ENCODE results near the gene TTC19. TPM values are rescaled to one million over a fixed set of nuclear protein-coding genes. Genes with fewer than 3 reads are reported as not detected.

The TTC19 gene
- total and polyA plus RNA-seq, 2 donors (not counting 3 experiments of a cell fraction or from before 2014, with no cell fraction given): 7.8 to 32.8 TPM

DNA sequence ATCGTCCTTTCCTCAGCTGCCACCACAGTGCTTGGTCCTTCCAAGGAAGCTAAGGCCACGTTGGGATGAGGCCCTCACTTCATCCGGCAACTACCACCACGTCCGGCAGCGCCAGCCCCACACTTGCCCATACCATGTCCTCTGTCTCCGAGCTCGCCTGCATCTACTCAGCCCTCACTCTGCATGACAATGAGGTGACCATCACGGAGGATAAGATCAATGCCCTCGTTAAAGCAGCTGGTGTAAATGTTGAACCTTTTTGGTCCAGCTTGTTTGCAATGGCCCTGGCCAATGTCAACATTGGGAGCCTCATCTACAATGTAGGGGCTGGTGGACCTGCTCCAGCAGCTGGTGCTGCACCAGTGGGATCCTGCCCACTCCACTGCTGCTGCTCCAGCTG, 44.9 kb downstream of the TTC19 start:
- dilution Hi-C loops (cut with MboI; ENCODE audit: extremely low pct_ligation_motif_present, low sequenced_read_pairs): no loop called here
- Histone ChIP-seq H2AFZ (ENCODE audit: low read depth, low read length) (no peak overlapping the region), H3K36me3 (ENCODE audit: control insufficient read depth in 2 of 2, extremely low read depth in 1 of 2, insufficient read depth in 2 of 2, low read length in 2 of 2) (peaks cover 22 to 28% of the 10 kb centered on the region in 2 experiments), H3K9me3 (replicated peaks; ENCODE audit: control insufficient read depth, insufficient read depth, low read length) (no peaks in the 10 kb centered on the region), H3K79me2 (ENCODE audit: control insufficient read depth, insufficient read depth, low read length) (peaks cover 2% of the 10 kb centered on the region), H3K9ac (replicated peaks; ENCODE audit: extremely low read depth, insufficient read depth, low read length) (no peak overlapping the region), H3K4me3 (replicated peaks in 1 of 3; ENCODE audit: insufficient read depth in 1 of 3, low read depth in 1 of 3, low read length in 3 of 3) (no peak overlapping the region), H3K9me1 (replicated peaks; ENCODE audit: control insufficient read depth, extremely low read depth, insufficient read depth, low read length) (no peaks in the 10 kb centered on the region), H4K20me1 (replicated peaks; ENCODE audit: control insufficient read depth, extremely low read depth, insufficient read depth, low read length) (no peaks in the 10 kb centered on the region), H3K4me2 (ENCODE audit: insufficient read depth, low read length) (no peak overlapping the region), H3K4me1 (ENCODE audit: control insufficient read depth, extremely low read depth, insufficient read depth, low read length) (no peaks in the 10 kb centered on the region), H3K27me3 (ENCODE audit: control insufficient read depth in 2 of 2, insufficient read depth in 2 of 2, low read length in 2 of 2) (no peaks in the 10 kb centered on the region), H3K27ac (ENCODE audit: insufficient read depth, low read depth, low read length) (no peak overlapping the region)
- POLR2A ChIA-PET: no interaction called here
- no peak for FAIRE-seq
- CTCF ChIA-PET: interaction anchor here (0.7 kb wide), 1 partner anchor 27 kb away, joined by 3 read pairs; no protein-coding TSS in a partner anchor
- intact Hi-C loops (cut with micrococcal nuclease): no loop called here
- no peak for DNase-seq (ENCODE audit: low read depth, low spot score)
- BruUV-seq (replicated peaks): no TSS peak
- TF ChIP-seq JUN (IDR thresholded peaks at IDR 0.05; ENCODE audit: borderline replicate concordance, insufficient read depth, insufficient read length, low read depth) (no peak), POLR2A (IDR thresholded peaks at IDR 0.05; ENCODE audit: low read depth, low read length) (no peak)
- TF ChIP-seq, protein P1, sequence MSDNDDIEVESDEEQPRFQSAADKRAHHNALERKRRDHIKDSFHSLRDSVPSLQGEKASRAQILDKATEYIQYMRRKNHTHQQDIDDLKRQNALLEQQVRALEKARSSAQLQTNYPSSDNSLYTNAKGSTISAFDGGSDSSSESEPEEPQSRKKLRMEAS (IDR thresholded peaks at IDR 0.05; ENCODE audit: insufficient read depth, insufficient read length): no peak

DNA sequence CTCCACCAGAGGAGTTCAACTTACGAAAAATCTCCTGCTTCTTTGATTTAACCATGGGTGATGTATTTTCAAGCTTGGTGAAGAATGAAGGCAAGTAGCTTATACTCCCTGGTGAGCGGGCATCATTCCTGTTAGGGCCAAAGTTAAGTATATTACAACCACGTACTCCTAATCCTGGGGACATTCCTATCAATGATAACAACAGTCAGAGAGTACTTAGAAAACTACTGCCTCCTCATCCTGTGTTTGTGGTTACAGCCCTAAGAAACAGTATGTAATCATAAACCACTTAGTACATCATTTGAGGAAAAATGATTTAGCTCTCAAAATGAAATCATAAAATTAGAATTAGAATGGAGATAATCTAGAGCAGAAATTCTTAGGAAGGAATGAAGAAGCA, 47.3 kb downstream of the TTC19 start:
- FAIRE-seq: no peak
- Histone ChIP-seq H3K27me3 (ENCODE audit: control insufficient read depth in 2 of 2, insufficient read depth in 2 of 2, low read length in 2 of 2) (no peaks in the 10 kb centered on the region), H3K9ac (replicated peaks; ENCODE audit: extremely low read depth, insufficient read depth, low read length) (no peak overlapping the region), H2AFZ (ENCODE audit: low read depth, low read length) (no peak overlapping the region), H3K4me2 (ENCODE audit: insufficient read depth, low read length) (no peak overlapping the region), H3K79me2 (ENCODE audit: control insufficient read depth, insufficient read depth, low read length) (peaks cover 5% of the 10 kb centered on the region), H3K36me3 (ENCODE audit: control insufficient read depth in 2 of 2, extremely low read depth in 1 of 2, insufficient read depth in 2 of 2, low read length in 2 of 2) (peaks cover 20 to 27% of the 10 kb centered on the region in 2 experiments), H4K20me1 (replicated peaks; ENCODE audit: control insufficient read depth, extremely low read depth, insufficient read depth, low read length) (no peaks in the 10 kb centered on the region), H3K27ac (ENCODE audit: insufficient read depth, low read depth, low read length) (no peak overlapping the region), H3K4me3 (replicated peaks in 1 of 3; ENCODE audit: insufficient read depth in 1 of 3, low read depth in 1 of 3, low read length in 3 of 3) (no peak overlapping the region), H3K9me1 (replicated peaks; ENCODE audit: control insufficient read depth, extremely low read depth, insufficient read depth, low read length) (no peaks in the 10 kb centered on the region), H3K4me1 (ENCODE audit: control insufficient read depth, extremely low read depth, insufficient read depth, low read length) (no peaks in the 10 kb centered on the region), H3K9me3 (replicated peaks; ENCODE audit: control insufficient read depth, insufficient read depth, low read length) (no peaks in the 10 kb centered on the region)
- intact Hi-C loops (cut with micrococcal nuclease) (no loop called here), dilution Hi-C loops (cut with MboI; ENCODE audit: extremely low pct_ligation_motif_present, low sequenced_read_pairs) (no loop called here)
- DNase-seq (ENCODE audit: low read depth, low spot score): no peak
- BruUV-seq (replicated peaks): no TSS peak
- POLR2A ChIA-PET: no interaction called here
- TF ChIP-seq, protein P2, sequence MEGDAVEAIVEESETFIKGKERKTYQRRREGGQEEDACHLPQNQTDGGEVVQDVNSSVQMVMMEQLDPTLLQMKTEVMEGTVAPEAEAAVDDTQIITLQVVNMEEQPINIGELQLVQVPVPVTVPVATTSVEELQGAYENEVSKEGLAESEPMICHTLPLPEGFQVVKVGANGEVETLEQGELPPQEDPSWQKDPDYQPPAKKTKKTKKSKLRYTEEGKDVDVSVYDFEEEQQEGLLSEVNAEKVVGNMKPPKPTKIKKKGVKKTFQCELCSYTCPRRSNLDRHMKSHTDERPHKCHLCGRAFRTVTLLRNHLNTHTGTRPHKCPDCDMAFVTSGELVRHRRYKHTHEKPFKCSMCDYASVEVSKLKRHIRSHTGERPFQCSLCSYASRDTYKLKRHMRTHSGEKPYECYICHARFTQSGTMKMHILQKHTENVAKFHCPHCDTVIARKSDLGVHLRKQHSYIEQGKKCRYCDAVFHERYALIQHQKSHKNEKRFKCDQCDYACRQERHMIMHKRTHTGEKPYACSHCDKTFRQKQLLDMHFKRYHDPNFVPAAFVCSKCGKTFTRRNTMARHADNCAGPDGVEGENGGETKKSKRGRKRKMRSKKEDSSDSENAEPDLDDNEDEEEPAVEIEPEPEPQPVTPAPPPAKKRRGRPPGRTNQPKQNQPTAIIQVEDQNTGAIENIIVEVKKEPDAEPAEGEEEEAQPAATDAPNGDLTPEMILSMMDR (IDR thresholded peaks at IDR 0.05; ENCODE audit: extremely low read depth in 1 of 2, insufficient read depth in 1 of 2, low read depth in 1 of 2, low read length in 2 of 2): no peak
- TF ChIP-seq, protein P1 (IDR thresholded peaks at IDR 0.05; ENCODE audit: insufficient read depth, insufficient read length): no peak
- TF ChIP-seq EZH2 (IDR thresholded peaks at IDR 0.05; ENCODE audit: borderline replicate concordance, low read depth, low read length, severe bottlenecking) (no peak), MYC (IDR thresholded peaks at IDR 0.05; ENCODE audit: low read depth, low read length) (no peak), JUN (IDR thresholded peaks at IDR 0.05; ENCODE audit: borderline replicate concordance, insufficient read depth, insufficient read length, low read depth) (no peak), GATA2 (IDR thresholded peaks at IDR 0.05; ENCODE audit: insufficient read depth, insufficient read length, low read depth, low read length) (no peak), POLR2A (IDR thresholded peaks at IDR 0.05; ENCODE audit: low read depth, low read length) (no peak), FOS (IDR thresholded peaks at IDR 0.05; ENCODE audit: borderline replicate concordance, insufficient read depth, low read length) (no peak), POLR2AphosphoS5 (IDR thresholded peaks at IDR 0.05; ENCODE audit: insufficient read depth, low read depth, low read length) (no peak)
- CTCF ChIA-PET: interaction anchor here (1.2 to 1.3 kb wide), 2 partner anchors 13 to 38 kb away, joined by 3 read pairs; no protein-coding TSS in a partner anchor

All from endothelial cell of umbilical vein (primary cell).